Astrocyte (in vitro differentiated cells and primary cell): ENCODE results near the gene RAB40B. TPM values are rescaled to one million over a fixed set of nuclear protein-coding genes. Genes with fewer than 3 reads are reported as not detected.

ENCODE experiments used
- DNase-seq: peaks from one replicate; pipeline ENCODE4 v3.0.0-alpha.2; 2010; ENCODE audit warnings: low read depth
- FAIRE-seq: peaks from 2 replicates; lab custom pipeline; 2011; peaks lifted over from hg19 to GRCh38; lab: Jason Lieb, UNC
- H2AFZ ChIP-seq: 2 replicates; pipeline ENCODE4 v1.6.0; 2012; ENCODE audit warnings: low read depth, low read length, inconsistent platforms
- H3K27ac ChIP-seq: 2 replicates; pipeline ENCODE4 v1.5.1; 2011; ENCODE audit warnings: low read depth, low read length, inconsistent platforms
- H3K27me3 ChIP-seq: 2 replicates; pipeline ENCODE4 v1.6.0; 2011; ENCODE audit warnings: low read length, inconsistent platforms; ENCODE audit not compliant: insufficient read depth
- H3K36me3 ChIP-seq: 2 replicates; pipeline ENCODE4 v1.5.1; 2011; ENCODE audit warnings: low read length, inconsistent platforms; ENCODE audit not compliant: insufficient read depth
- H3K4me1 ChIP-seq: 2 replicates; pipeline ENCODE4 v1.5.1; 2011; ENCODE audit warnings: low read length, inconsistent platforms; ENCODE audit not compliant: insufficient read depth
- H3K4me2 ChIP-seq: 2 replicates; pipeline ENCODE4 v1.6.0; 2012; ENCODE audit warnings: low read length, inconsistent platforms
- H3K4me3 ChIP-seq: 2 replicates; pipeline ENCODE4 v1.5.1; 2011; ENCODE audit warnings: low read depth, mild to moderate bottlenecking, low read length, inconsistent platforms; ENCODE audit not compliant: insufficient read depth
- H3K79me2 ChIP-seq: 2 replicates; pipeline ENCODE4 v1.6.0; 2012; ENCODE audit warnings: mild to moderate bottlenecking, low read length, inconsistent platforms; ENCODE audit not compliant: insufficient read depth
- H3K9ac ChIP-seq: 2 replicates; pipeline ENCODE4 v1.6.0; 2012; ENCODE audit warnings: mild to moderate bottlenecking, low read length, inconsistent platforms
- H3K9me3 ChIP-seq: 2 replicates; pipeline ENCODE4 v1.5.1; 2012; ENCODE audit warnings: low read depth, mild to moderate bottlenecking, low read length, inconsistent platforms; ENCODE audit not compliant: insufficient read depth
- H4K20me1 ChIP-seq: 2 replicates; pipeline ENCODE4 v1.6.0; 2012; ENCODE audit warnings: low read length, inconsistent platforms; ENCODE audit not compliant: insufficient read depth
- H3K27ac Mint-ChIP-seq: one replicate; pipeline ENCODE4 v1.8.0; 2021; ENCODE audit warnings: mild to moderate bottlenecking, mixed read lengths; ENCODE audit not compliant: unreplicated experiment
- H3K27me3 Mint-ChIP-seq: one replicate; pipeline ENCODE4 v1.8.0; 2021; ENCODE audit warnings: low read depth, mixed read lengths; ENCODE audit not compliant: unreplicated experiment
- H3K36me3 Mint-ChIP-seq: one replicate; pipeline ENCODE4 v1.8.0; 2021; ENCODE audit warnings: low read depth, mixed read lengths; ENCODE audit not compliant: unreplicated experiment
- H3K4me1 Mint-ChIP-seq: one replicate; pipeline ENCODE4 v1.8.0; 2021; ENCODE audit warnings: low read depth, mixed read lengths; ENCODE audit not compliant: unreplicated experiment
- H3K4me3 Mint-ChIP-seq: one replicate; pipeline ENCODE4 v1.8.0; 2021; ENCODE audit warnings: mild to moderate bottlenecking, moderate library complexity, mixed read lengths; ENCODE audit not compliant: unreplicated experiment
- H3K9me3 Mint-ChIP-seq: one replicate; pipeline ENCODE4 v1.8.0; 2021; ENCODE audit warnings: mild to moderate bottlenecking, mixed read lengths; ENCODE audit not compliant: unreplicated experiment
- EZH2 ChIP-seq: IDR thresholded peaks from 2 replicates; pipeline ENCODE4 v1.6.1; 2012; ENCODE audit warnings: mild to moderate bottlenecking, low read length, inconsistent platforms; ENCODE audit not compliant: insufficient read depth
- total RNA-seq: library from RNA; stranded (reverse); gene quantifications from 2 replicates; pipeline ENCODE4 v1.2.1, GENCODE V29; 2021
- TF ChIP-seq, protein P1 (sequence below): IDR thresholded peaks from 2 replicates; pipeline ENCODE4 v1.5.1; 2011; ENCODE audit warnings: low read depth, mild to moderate bottlenecking, inconsistent platforms, low read length, moderate library complexity; ENCODE audit not compliant: insufficient read depth

Gene RAB40B
- total RNA-seq, 1 donor from 2014 or later: 15.8 TPM

DNA sequence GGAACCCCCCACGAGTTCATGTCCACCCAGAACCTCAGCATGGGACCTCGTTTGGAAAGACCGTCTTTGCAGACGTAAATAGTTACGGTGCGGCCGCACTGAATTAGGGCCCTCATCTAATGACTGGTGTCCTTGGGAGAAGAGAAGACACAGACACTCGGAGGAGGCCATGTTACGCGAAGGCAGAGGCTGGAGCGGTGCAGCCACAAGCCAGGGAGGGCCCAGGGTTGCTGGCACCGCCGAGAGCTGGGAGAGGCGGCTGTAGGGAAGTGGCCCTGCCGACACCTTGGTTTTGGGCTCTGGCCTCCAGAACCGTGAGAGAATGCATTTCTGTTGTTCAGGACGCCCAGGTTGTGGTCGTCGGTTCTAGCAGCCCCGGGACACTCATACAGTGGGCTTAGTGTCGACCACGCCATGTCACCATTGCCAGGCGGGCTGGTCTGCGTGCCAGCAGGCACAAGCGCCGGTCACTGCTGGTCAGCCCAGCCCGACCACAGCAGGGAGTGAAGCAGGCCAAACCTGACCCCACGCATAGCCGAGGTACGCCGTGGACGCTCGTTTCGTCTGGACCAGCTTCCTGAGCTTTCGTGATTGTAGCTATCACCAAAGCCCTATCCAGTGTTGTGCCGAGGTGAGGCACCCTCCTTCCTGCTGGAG lies 39.6 kb downstream of the RAB40B start:
- Mint-ChIP-seq H3K27me3 (no peaks in the 10 kb centered on the region), H3K4me1 (no peaks in the 10 kb centered on the region), H3K9me3 (no peaks in the 10 kb centered on the region), H3K36me3 (peaks cover 24% of the 10 kb centered on the region), H3K4me3 (no peak overlapping the region), H3K27ac (no peak overlapping the region)
- Histone ChIP-seq H3K27ac (no peak overlapping the region), H4K20me1 (no peaks in the 10 kb centered on the region), H3K79me2 (no peaks in the 10 kb centered on the region), H3K9ac (no peak overlapping the region), H3K36me3 (no peaks in the 10 kb centered on the region), H3K4me2 (no peak overlapping the region), H3K4me1 (no peaks in the 10 kb centered on the region), H2AFZ (no peak overlapping the region), H3K27me3 (no peaks in the 10 kb centered on the region), H3K4me3 (no peak overlapping the region), H3K9me3 (no peaks in the 10 kb centered on the region)
- FAIRE-seq (no peak), DNase-seq (no peak)
- TF ChIP-seq EZH2: no peak
- TF ChIP-seq, protein P1, sequence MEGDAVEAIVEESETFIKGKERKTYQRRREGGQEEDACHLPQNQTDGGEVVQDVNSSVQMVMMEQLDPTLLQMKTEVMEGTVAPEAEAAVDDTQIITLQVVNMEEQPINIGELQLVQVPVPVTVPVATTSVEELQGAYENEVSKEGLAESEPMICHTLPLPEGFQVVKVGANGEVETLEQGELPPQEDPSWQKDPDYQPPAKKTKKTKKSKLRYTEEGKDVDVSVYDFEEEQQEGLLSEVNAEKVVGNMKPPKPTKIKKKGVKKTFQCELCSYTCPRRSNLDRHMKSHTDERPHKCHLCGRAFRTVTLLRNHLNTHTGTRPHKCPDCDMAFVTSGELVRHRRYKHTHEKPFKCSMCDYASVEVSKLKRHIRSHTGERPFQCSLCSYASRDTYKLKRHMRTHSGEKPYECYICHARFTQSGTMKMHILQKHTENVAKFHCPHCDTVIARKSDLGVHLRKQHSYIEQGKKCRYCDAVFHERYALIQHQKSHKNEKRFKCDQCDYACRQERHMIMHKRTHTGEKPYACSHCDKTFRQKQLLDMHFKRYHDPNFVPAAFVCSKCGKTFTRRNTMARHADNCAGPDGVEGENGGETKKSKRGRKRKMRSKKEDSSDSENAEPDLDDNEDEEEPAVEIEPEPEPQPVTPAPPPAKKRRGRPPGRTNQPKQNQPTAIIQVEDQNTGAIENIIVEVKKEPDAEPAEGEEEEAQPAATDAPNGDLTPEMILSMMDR: no peak

DNA sequence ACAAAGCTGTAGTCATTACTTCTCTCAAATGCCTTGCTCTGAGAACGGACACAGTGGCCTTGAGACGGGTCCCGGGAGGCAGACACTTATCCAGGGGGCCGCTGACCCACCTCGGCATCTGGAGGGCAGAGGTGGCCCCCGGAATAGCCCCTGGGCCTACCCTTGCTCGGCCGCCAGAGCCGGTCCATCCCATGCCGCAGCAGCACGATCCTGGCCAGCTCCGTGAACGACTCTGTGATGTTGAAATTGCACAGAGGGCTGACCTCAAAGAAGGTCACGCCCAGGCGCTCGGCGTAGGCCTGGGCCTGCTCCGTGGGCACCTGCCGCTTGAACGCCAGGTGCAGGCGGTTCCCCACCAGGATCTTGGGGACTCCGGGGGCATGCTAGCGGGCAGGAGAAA lies 40.2 kb downstream of the RAB40B start:
- peaks cover 2% of the 10 kb centered on the region for H3K27me3 Mint-ChIP-seq
- no peaks in the 10 kb centered on the region for H3K9me3 Mint-ChIP-seq
- no peaks in the 10 kb centered on the region for H3K36me3 ChIP-seq
- no peak for DNase-seq
- TF ChIP-seq EZH2: no peak
- TF ChIP-seq, protein P1: no peak
- FAIRE-seq: no peak
- H3K4me1 Mint-ChIP-seq: no peaks in the 10 kb centered on the region
- H3K9me3 ChIP-seq: no peaks in the 10 kb centered on the region
- no peak overlapping the region for H3K4me3 ChIP-seq
- no peaks in the 10 kb centered on the region for H4K20me1 ChIP-seq
- peaks cover 24% of the 10 kb centered on the region for H3K36me3 Mint-ChIP-seq
- no peak overlapping the region for H3K4me3 Mint-ChIP-seq
- H3K9ac ChIP-seq: no peak overlapping the region
- H3K4me2 ChIP-seq: no peak overlapping the region
- no peaks in the 10 kb centered on the region for H3K79me2 ChIP-seq
- no peaks in the 10 kb centered on the region for H3K4me1 ChIP-seq
- no peak overlapping the region for H3K27ac ChIP-seq
- H2AFZ ChIP-seq: no peak overlapping the region
- H3K27me3 ChIP-seq: no peaks in the 10 kb centered on the region
- H3K27ac Mint-ChIP-seq: no peak overlapping the region

DNA sequence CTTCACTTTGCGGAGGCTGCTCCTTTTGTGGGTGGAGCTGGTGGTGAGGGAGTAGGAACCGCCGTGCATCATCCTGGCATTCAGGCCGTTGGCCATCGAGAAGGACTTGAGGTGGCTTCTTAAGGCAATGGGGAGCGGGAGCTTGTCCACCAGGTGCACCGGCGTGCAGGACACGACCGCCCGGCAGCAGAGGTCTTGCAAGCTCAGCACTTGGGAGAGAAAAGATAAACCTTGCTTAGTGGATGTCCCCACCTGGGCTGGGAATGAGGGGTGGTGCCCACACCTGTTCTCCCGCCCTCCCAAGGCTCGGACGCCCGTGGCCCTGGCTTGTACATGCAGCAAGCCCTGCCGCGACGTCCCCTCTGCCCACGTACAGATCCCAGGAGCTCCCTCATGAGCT lies 40.6 kb downstream of the RAB40B start:
- Histone ChIP-seq H3K4me2 (no peak overlapping the region), H3K4me1 (no peaks in the 10 kb centered on the region), H3K27ac (no peak overlapping the region), H3K36me3 (no peaks in the 10 kb centered on the region), H3K4me3 (no peak overlapping the region), H3K79me2 (no peaks in the 10 kb centered on the region), H3K9ac (no peak overlapping the region), H2AFZ (no peak overlapping the region), H4K20me1 (no peaks in the 10 kb centered on the region), H3K27me3 (no peaks in the 10 kb centered on the region), H3K9me3 (no peaks in the 10 kb centered on the region)
- Mint-ChIP-seq H3K36me3 (peaks cover 24% of the 10 kb centered on the region), H3K27ac (no peak overlapping the region), H3K4me1 (no peaks in the 10 kb centered on the region), H3K4me3 (no peak overlapping the region), H3K27me3 (peaks cover 2% of the 10 kb centered on the region), H3K9me3 (no peaks in the 10 kb centered on the region)
- TF ChIP-seq, protein P1: no peak
- TF ChIP-seq EZH2: no peak
- FAIRE-seq (no peak), DNase-seq (no peak)
